ENCODE measurements around the gene OSBPL1A. TPM values are rescaled to one million over a fixed set of nuclear protein-coding genes. Genes with fewer than 3 reads are reported as not detected.

OSBPL1A gene
- total and polyA plus RNA-seq, 10 of the 15 experiments (the other 5 are each of a cell fraction or from before 2014, with no cell fraction given), result 0.02 to 0.83 (median 0.11) TPM; not detected in 6

DNA sequence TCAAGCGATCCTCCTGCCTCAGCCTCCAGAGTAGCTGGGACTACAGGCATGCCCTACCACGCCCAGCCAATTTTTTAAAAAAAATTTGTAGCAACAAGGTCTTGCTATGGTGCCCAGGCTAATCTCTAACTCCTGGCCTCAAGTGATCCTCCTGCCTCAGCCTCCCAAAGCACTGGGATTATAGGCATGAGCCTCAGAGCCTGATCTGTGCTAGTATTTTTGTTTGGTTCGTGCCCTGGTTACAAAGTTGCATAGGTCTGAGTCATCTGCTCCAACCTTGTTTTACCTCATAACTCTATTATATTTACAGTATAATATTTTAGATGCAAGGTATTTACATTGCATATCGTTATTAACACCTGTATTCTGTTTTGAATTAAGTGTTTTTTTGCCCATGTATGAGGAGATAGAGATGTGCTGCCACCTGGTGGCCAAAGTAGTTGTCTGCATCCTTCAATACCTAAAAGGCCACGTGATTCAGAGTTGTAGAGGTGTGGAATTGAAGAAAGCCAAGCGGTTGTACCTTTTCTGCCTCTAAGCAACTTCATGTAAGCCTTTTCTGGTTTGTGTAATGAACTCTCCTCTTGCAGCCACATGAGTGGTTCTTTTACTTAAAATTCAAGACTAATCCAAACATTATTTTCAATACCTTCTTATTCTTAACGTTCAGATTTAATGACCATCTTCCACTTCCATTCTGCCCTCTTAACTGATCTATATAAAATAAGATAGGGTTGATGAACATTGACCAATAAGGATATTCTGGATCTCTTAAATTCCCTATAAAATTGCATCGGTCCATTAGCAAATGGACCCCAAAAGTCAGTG, 278.7 kb downstream of the OSBPL1A start (continued):
- TF ChIP-seq, protein P1, sequence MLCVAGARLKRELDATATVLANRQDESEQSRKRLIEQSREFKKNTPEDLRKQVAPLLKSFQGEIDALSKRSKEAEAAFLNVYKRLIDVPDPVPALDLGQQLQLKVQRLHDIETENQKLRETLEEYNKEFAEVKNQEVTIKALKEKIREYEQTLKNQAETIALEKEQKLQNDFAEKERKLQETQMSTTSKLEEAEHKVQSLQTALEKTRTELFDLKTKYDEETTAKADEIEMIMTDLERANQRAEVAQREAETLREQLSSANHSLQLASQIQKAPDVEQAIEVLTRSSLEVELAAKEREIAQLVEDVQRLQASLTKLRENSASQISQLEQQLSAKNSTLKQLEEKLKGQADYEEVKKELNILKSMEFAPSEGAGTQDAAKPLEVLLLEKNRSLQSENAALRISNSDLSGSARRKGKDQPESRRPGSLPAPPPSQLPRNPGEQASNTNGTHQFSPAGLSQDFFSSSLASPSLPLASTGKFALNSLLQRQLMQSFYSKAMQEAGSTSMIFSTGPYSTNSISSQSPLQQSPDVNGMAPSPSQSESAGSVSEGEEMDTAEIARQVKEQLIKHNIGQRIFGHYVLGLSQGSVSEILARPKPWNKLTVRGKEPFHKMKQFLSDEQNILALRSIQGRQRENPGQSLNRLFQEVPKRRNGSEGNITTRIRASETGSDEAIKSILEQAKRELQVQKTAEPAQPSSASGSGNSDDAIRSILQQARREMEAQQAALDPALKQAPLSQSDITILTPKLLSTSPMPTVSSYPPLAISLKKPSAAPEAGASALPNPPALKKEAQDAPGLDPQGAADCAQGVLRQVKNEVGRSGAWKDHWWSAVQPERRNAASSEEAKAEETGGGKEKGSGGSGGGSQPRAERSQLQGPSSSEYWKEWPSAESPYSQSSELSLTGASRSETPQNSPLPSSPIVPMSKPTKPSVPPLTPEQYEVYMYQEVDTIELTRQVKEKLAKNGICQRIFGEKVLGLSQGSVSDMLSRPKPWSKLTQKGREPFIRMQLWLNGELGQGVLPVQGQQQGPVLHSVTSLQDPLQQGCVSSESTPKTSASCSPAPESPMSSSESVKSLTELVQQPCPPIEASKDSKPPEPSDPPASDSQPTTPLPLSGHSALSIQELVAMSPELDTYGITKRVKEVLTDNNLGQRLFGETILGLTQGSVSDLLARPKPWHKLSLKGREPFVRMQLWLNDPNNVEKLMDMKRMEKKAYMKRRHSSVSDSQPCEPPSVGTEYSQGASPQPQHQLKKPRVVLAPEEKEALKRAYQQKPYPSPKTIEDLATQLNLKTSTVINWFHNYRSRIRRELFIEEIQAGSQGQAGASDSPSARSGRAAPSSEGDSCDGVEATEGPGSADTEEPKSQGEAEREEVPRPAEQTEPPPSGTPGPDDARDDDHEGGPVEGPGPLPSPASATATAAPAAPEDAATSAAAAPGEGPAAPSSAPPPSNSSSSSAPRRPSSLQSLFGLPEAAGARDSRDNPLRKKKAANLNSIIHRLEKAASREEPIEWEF (IDR thresholded peaks at IDR 0.05; ENCODE audit: insufficient replicate concordance, low read depth, low read length), result no peak
- TF ChIP-seq POLR2AphosphoS2 (IDR thresholded peaks at IDR 0.05; ENCODE audit: low read depth, low read length) (no peak), MXI1 (IDR thresholded peaks at IDR 0.05; ENCODE audit: low read depth, low read length) (no peak), POLR2A (IDR thresholded peaks at IDR 0.05; ENCODE audit: low read depth, low read length) (no peak), CREM (IDR thresholded peaks at IDR 0.05; ENCODE audit: low read depth) (no peak), CHD2 (IDR thresholded peaks at IDR 0.05; ENCODE audit: borderline replicate concordance, low read depth, low read length) (no peak), STAT1 (conservative IDR thresholded peaks at IDR 0.05) (no peak), NFYB (IDR thresholded peaks at IDR 0.05; ENCODE audit: insufficient read depth, low read depth, low read length) (no peak), FOS (IDR thresholded peaks at IDR 0.05; ENCODE audit: borderline replicate concordance, extremely low read depth, insufficient read length) (no peak), MYC (IDR thresholded peaks at IDR 0.05; ENCODE audit: insufficient read depth, insufficient read length, insufficient replicate concordance, low read length, severe bottlenecking) (no peak), YY1 (IDR thresholded peaks at IDR 0.05; ENCODE audit: low read depth, low read length) (no peak), SMAD1 (IDR thresholded peaks at IDR 0.05; ENCODE audit: low read depth, partially characterized antibody) (no peak), WRNIP1 (IDR thresholded peaks at IDR 0.05; ENCODE audit: borderline replicate concordance, low read depth, low read length) (no peak), RAD21 (IDR thresholded peaks at IDR 0.05; ENCODE audit: insufficient read depth, low read depth, low read length) (peak; percentile 86), KLF5 (IDR thresholded peaks at IDR 0.05; ENCODE audit: partially characterized antibody) (no peak)
- TF ChIP-seq, protein P2, sequence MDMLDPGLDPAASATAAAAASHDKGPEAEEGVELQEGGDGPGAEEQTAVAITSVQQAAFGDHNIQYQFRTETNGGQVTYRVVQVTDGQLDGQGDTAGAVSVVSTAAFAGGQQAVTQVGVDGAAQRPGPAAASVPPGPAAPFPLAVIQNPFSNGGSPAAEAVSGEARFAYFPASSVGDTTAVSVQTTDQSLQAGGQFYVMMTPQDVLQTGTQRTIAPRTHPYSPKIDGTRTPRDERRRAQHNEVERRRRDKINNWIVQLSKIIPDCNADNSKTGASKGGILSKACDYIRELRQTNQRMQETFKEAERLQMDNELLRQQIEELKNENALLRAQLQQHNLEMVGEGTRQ (IDR thresholded peaks at IDR 0.05; ENCODE audit: borderline replicate concordance, low read depth, low read length), result peak; percentile 77
- TF ChIP-seq, protein P3, sequence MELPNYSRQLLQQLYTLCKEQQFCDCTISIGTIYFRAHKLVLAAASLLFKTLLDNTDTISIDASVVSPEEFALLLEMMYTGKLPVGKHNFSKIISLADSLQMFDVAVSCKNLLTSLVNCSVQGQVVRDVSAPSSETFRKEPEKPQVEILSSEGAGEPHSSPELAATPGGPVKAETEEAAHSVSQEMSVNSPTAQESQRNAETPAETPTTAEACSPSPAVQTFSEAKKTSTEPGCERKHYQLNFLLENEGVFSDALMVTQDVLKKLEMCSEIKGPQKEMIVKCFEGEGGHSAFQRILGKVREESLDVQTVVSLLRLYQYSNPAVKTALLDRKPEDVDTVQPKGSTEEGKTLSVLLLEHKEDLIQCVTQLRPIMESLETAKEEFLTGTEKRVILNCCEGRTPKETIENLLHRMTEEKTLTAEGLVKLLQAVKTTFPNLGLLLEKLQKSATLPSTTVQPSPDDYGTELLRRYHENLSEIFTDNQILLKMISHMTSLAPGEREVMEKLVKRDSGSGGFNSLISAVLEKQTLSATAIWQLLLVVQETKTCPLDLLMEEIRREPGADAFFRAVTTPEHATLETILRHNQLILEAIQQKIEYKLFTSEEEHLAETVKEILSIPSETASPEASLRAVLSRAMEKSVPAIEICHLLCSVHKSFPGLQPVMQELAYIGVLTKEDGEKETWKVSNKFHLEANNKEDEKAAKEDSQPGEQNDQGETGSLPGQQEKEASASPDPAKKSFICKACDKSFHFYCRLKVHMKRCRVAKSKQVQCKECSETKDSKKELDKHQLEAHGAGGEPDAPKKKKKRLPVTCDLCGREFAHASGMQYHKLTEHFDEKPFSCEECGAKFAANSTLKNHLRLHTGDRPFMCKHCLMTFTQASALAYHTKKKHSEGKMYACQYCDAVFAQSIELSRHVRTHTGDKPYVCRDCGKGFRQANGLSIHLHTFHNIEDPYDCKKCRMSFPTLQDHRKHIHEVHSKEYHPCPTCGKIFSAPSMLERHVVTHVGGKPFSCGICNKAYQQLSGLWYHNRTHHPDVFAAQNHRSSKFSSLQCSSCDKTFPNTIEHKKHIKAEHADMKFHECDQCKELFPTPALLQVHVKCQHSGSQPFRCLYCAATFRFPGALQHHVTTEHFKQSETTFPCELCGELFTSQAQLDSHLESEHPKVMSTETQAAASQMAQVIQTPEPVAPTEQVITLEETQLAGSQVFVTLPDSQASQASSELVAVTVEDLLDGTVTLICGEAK (IDR thresholded peaks at IDR 0.05; ENCODE audit: borderline replicate concordance), result no peak
- TF ChIP-seq, protein P4, sequence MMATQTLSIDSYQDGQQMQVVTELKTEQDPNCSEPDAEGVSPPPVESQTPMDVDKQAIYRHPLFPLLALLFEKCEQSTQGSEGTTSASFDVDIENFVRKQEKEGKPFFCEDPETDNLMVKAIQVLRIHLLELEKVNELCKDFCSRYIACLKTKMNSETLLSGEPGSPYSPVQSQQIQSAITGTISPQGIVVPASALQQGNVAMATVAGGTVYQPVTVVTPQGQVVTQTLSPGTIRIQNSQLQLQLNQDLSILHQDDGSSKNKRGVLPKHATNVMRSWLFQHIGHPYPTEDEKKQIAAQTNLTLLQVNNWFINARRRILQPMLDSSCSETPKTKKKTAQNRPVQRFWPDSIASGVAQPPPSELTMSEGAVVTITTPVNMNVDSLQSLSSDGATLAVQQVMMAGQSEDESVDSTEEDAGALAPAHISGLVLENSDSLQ (IDR thresholded peaks at IDR 0.05), result no peak
